H9 (cell line): ENCODE results near the gene SIPA1L2. TPM values are rescaled to one million over a fixed set of nuclear protein-coding genes. Genes with fewer than 3 reads are reported as not detected.

Experiments used
- DNase-seq: peaks from one replicate; pipeline ENCODE4 v3.0.0-alpha.2; 2017
- H2AFZ ChIP-seq: one replicate; pipeline ENCODE4 v1.6.1; 2013; ENCODE audit warnings: mild to moderate bottlenecking, low read length, control low read depth, moderate library complexity
- H2AK5ac ChIP-seq: 2 replicates; pipeline ENCODE4 v1.6.1; 2013; ENCODE audit warnings: low read length, control low read depth, mixed read lengths; ENCODE audit not compliant: insufficient read length
- H2BK120ac ChIP-seq: one replicate; pipeline ENCODE4 v1.6.1; 2013; ENCODE audit warnings: low read depth, mild to moderate bottlenecking, low read length, control low read depth, inconsistent platforms; ENCODE audit not compliant: poor library complexity, severe bottlenecking
- H2BK12ac ChIP-seq: 2 replicates; pipeline ENCODE4 v1.6.1; 2013; ENCODE audit warnings: low read length, control low read depth, mixed read lengths, low read depth; ENCODE audit not compliant: insufficient read length
- H2BK15ac ChIP-seq: 2 replicates; pipeline ENCODE4 v1.6.1; 2013; ENCODE audit warnings: low read depth, low read length, control low read depth
- H2BK20ac ChIP-seq: one replicate; pipeline ENCODE4 v1.6.1; 2013; ENCODE audit warnings: low read depth, mild to moderate bottlenecking, low read length, control low read depth, inconsistent platforms; ENCODE audit not compliant: poor library complexity, severe bottlenecking
- H2BK5ac ChIP-seq: 2 replicates; pipeline ENCODE4 v1.6.1; 2013; ENCODE audit warnings: low read length, control low read depth, mixed read lengths; ENCODE audit not compliant: insufficient read length
- H3K14ac ChIP-seq: 2 replicates; pipeline ENCODE4 v1.6.1; 2013; ENCODE audit warnings: low read length, control low read depth; ENCODE audit not compliant: insufficient read depth
- H3K18ac ChIP-seq: 2 replicates; pipeline ENCODE4 v1.6.1; 2013; ENCODE audit warnings: low read depth, mild to moderate bottlenecking, mixed read lengths, low read length, control low read depth; ENCODE audit not compliant: insufficient read length
- H3K23ac ChIP-seq: 2 replicates; pipeline ENCODE4 v1.6.1; 2013; ENCODE audit warnings: low read length, control low read depth, mixed read lengths, low read depth; ENCODE audit not compliant: insufficient read length
- H3K23me2 ChIP-seq: 2 replicates; pipeline ENCODE4 v1.6.1; 2013; ENCODE audit warnings: low read depth, mild to moderate bottlenecking, mixed read lengths, low read length, control low read depth; ENCODE audit not compliant: insufficient read length, poor library complexity, severe bottlenecking
- H3K27ac ChIP-seq: 2 replicates; pipeline ENCODE4 v1.5.1; 2013; ENCODE audit warnings: low read length, control low read depth, mixed read lengths, low read depth; ENCODE audit not compliant: insufficient read length
- H3K27me3 ChIP-seq: 2 replicates; pipeline ENCODE4 v1.6.1; 2013; ENCODE audit warnings: low read length, control low read depth, inconsistent platforms; ENCODE audit not compliant: insufficient read depth
- H3K4ac ChIP-seq: 2 replicates; pipeline ENCODE4 v1.6.1; 2013; ENCODE audit warnings: low read depth, mild to moderate bottlenecking, control low read depth, inconsistent platforms, low read length, moderate library complexity
- H3K4me1 ChIP-seq: 2 replicates; pipeline ENCODE4 v1.6.1; 2013; ENCODE audit warnings: low read length, control low read depth, inconsistent platforms; ENCODE audit not compliant: insufficient read depth
- H3K4me2 ChIP-seq: 2 replicates; pipeline ENCODE4 v1.6.1; 2013; ENCODE audit warnings: low read length, control low read depth, mixed read lengths; ENCODE audit not compliant: insufficient read length, insufficient read depth
- H3K56ac ChIP-seq: 2 replicates; pipeline ENCODE4 v1.6.1; 2013; ENCODE audit warnings: low read depth, mild to moderate bottlenecking, mixed read lengths, low read length, control low read depth; ENCODE audit not compliant: insufficient read length
- H3K79me1 ChIP-seq: 2 replicates; pipeline ENCODE4 v1.6.1; 2013; ENCODE audit warnings: low read depth, mild to moderate bottlenecking, moderate library complexity, low read length, control low read depth, inconsistent platforms; ENCODE audit not compliant: insufficient read depth, poor library complexity, severe bottlenecking
- H3K79me2 ChIP-seq: 2 replicates; pipeline ENCODE4 v1.6.1; 2013; ENCODE audit warnings: low read length, control low read depth, inconsistent platforms; ENCODE audit not compliant: insufficient read depth
- H3K9ac ChIP-seq: 2 replicates; pipeline ENCODE4 v1.6.1; 2013; ENCODE audit warnings: low read length, control low read depth, mixed read lengths; ENCODE audit not compliant: insufficient read length; ENCODE audit errors: extremely low read depth
- H3K9me3 ChIP-seq: one replicate; pipeline ENCODE4 v1.6.1; 2013; ENCODE audit warnings: low read depth, low read length, inconsistent platforms; ENCODE audit not compliant: control insufficient read depth
- H3T11ph ChIP-seq: one replicate; pipeline ENCODE4 v1.6.1; 2013; ENCODE audit warnings: mild to moderate bottlenecking, low read length, control low read depth, inconsistent platforms
- H4K20me1 ChIP-seq: one replicate; pipeline ENCODE4 v1.6.1; 2013; ENCODE audit not compliant: control insufficient read depth, insufficient read length, insufficient read depth
- H4K5ac ChIP-seq: 2 replicates; pipeline ENCODE4 v1.6.1; 2013; ENCODE audit warnings: low read depth, mild to moderate bottlenecking, mixed read lengths, low read length, control low read depth; ENCODE audit not compliant: insufficient read length
- H4K8ac ChIP-seq: replicated peaks from 2 replicates; pipeline ENCODE4 v1.6.1; 2013; ENCODE audit warnings: low read length, control low read depth, mixed read lengths, low read depth; ENCODE audit not compliant: insufficient read length
- H4K91ac ChIP-seq: 2 replicates; pipeline ENCODE4 v1.6.1; 2013; ENCODE audit warnings: low read depth, mild to moderate bottlenecking, moderate library complexity, mixed read lengths, low read length, control low read depth; ENCODE audit not compliant: insufficient read length
- H3K27ac Mint-ChIP-seq, 3 experiments: 2 replicates in 2 of 3; 3 replicates in 1 of 3; pipeline ENCODE4 v1.8.0; 2020 to 2021; ENCODE audit warnings: mixed read lengths in 3 of 3, mild to moderate bottlenecking in 1 of 3, moderate library complexity in 1 of 3
- H3K27me3 Mint-ChIP-seq: 2 replicates; pipeline ENCODE4 v1.8.0; 2021; ENCODE audit warnings: low read depth, mild to moderate bottlenecking, moderate library complexity, mixed read lengths
- H3K36me3 Mint-ChIP-seq, 3 experiments: 2 replicates in 2 of 3; 3 replicates in 1 of 3; pipeline ENCODE4 v1.8.0; 2020 to 2021; ENCODE audit warnings: low read depth in 3 of 3, mixed read lengths in 3 of 3; ENCODE audit not compliant: insufficient read depth in 1 of 3
- H3K4me1 Mint-ChIP-seq, 2 experiments: 2 replicates each; pipeline ENCODE4 v1.8.0; 2020; ENCODE audit warnings: mixed read lengths in 2 of 2
- H3K4me3 Mint-ChIP-seq, 2 experiments: 2 replicates in 1 of 2; 3 replicates in 1 of 2; pipeline ENCODE4 v1.8.0; 2020 to 2021; ENCODE audit warnings: mild to moderate bottlenecking in 2 of 2, mixed read lengths in 2 of 2, moderate library complexity in 1 of 2
- H3K9me3 Mint-ChIP-seq, 2 experiments: 2 replicates in 1 of 2; 3 replicates in 1 of 2; pipeline ENCODE4 v1.8.0; 2020; ENCODE audit warnings: mild to moderate bottlenecking in 2 of 2, mixed read lengths in 2 of 2, moderate library complexity in 1 of 2
- CTCF ChIP-seq: fragments of 200-600 bp; sonication (generic); conservative IDR thresholded peaks from 3 replicates; pipeline ENCODE4 v1.8.0; 2021; ENCODE audit warnings: antibody characterized with exemption, mild to moderate bottlenecking
- WGBS: extraction: QIAGEN DNeasy Blood & Tissue Kit; methylation state at CpG from one replicate; pipeline ENCODE4 v1.1.7; 2013; ENCODE audit warnings: missing lambda C conversion rate, low lambda C conversion rate, mixed read lengths; ENCODE audit not compliant: insufficient read length; ENCODE audit errors: extremely low coverage; 5-methylcytosine and 5-hydroxymethylcytosine counted together
- total RNA-seq: library from RNA; stranded (reverse); gene quantifications from 2 replicates; pipeline ENCODE4 v1.2.1, GENCODE V29; 2021

SIPA1L2 gene
- total RNA-seq, 1 experiment from 2014 or later, result 5.2 TPM

- Histone ChIP-seq H3K23ac (no peak overlapping the region), H3T11ph (no peak overlapping the region), H4K8ac (no peak overlapping the region), H3K79me1 (no peaks in the 10 kb centered on the region), H2AK5ac (no peak overlapping the region), H2BK12ac (no peak overlapping the region), H3K56ac (no peak overlapping the region), H2BK15ac (no peak overlapping the region), H3K14ac (no peak overlapping the region), H3K9me3 (no peaks in the 10 kb centered on the region), H3K27ac (no peak overlapping the region), H3K4me1 (no peaks in the 10 kb centered on the region), H2BK5ac (no peak overlapping the region), H3K27me3 (no peaks in the 10 kb centered on the region), H3K9ac (no peak overlapping the region), H4K20me1 (no peaks in the 10 kb centered on the region), H3K4ac (no peak overlapping the region), H2AFZ (no peak overlapping the region), H4K5ac (no peak overlapping the region), H2BK20ac (no peak overlapping the region), H3K18ac (no peak overlapping the region), H4K91ac (no peak overlapping the region), H3K23me2 (no peaks in the 10 kb centered on the region), H3K4me2 (no peak overlapping the region), H3K79me2 (no peaks in the 10 kb centered on the region), H2BK120ac (no peak overlapping the region)
- Mint-ChIP-seq H3K27me3 (peaks cover 6% of the 10 kb centered on the region), H3K4me3 (no peak overlapping the region), H3K9me3 (no peaks in the 10 kb centered on the region), H3K36me3 (no peaks in the 10 kb centered on the region), H3K27ac (no peak overlapping the region; a peak in 1 of 7 replicates), H3K4me1 (peaks cover under 1 to 1% of the 10 kb centered on the region in 2 experiments; a peak in 3 of 4 replicates)
- 100% methylated on average over 1 of the region's 11 CpGs for WGBS
- TF ChIP-seq CTCF, result no peak
- no peak for DNase-seq
Observed at GRCh38 chr1:232669981-232670747, 40.2 kb upstream of the SIPA1L2 start.
